HCT116 (cell line): ENCODE data around the gene FAM163B.

Experiments
- CTCF ChIP-seq, 3 experiments: fragments of 200-600 bp in 1 of 3; sonication (generic) in 1 of 3; IDR thresholded peaks in 2 of 3; conservative IDR thresholded peaks in 1 of 3; 2 replicates each; pipeline ENCODE4 v1.5.1; 2012 to 2017; ENCODE audit warnings: low read depth in 2 of 3, low read length in 2 of 3, antibody characterized with exemption in 1 of 3, borderline replicate concordance in 1 of 3, control low read depth in 1 of 3, mild to moderate bottlenecking in 1 of 3, mixed read lengths in 1 of 3, mixed run types in 1 of 3, moderate library complexity in 1 of 3; ENCODE audit not compliant: insufficient read depth in 1 of 3
- EZH2 ChIP-seq: fragments of 200-600 bp; sonication (generic); IDR thresholded peaks from 2 replicates; pipeline ENCODE4 v1.6.1; 2017; ENCODE audit warnings: antibody characterized with exemption, mixed run types
- EZH2phosphoT487 ChIP-seq: fragments of 200-600 bp; IDR thresholded peaks from 2 replicates; pipeline ENCODE4 v1.6.1; 2018; ENCODE audit warnings: antibody characterized with exemption, borderline replicate concordance
- MAX ChIP-seq: IDR thresholded peaks from 2 replicates; pipeline ENCODE4 v1.6.1; 2012
- POLR2A ChIP-seq: IDR thresholded peaks from 2 replicates; pipeline ENCODE4 v1.7.0; 2011; ENCODE audit warnings: borderline replicate concordance; ENCODE audit not compliant: insufficient read depth, insufficient read length; ENCODE audit errors: extremely low read depth
- POLR2AphosphoS5 ChIP-seq: IDR thresholded peaks from 2 replicates; pipeline ENCODE4 v1.6.1; 2011; ENCODE audit warnings: mild to moderate bottlenecking, low read depth, low read length, moderate library complexity
- TCF7L2 ChIP-seq: IDR thresholded peaks from 2 replicates; pipeline ENCODE4 v1.7.0; 2011; ENCODE audit warnings: borderline replicate concordance, inconsistent platforms; ENCODE audit not compliant: insufficient read depth, insufficient read length; ENCODE audit errors: extremely low read depth
- YY1 ChIP-seq: IDR thresholded peaks from 2 replicates; pipeline ENCODE4 v1.6.1; 2011; ENCODE audit warnings: low read length, low read depth, moderate library complexity, mild to moderate bottlenecking; ENCODE audit not compliant: insufficient replicate concordance; ENCODE audit errors: extremely low read depth
- ZNF274 ChIP-seq: fragments of 200-500 bp; sonication (Bioruptor generic); IDR thresholded peaks from 2 replicates; pipeline ENCODE4 v1.6.1; 2014; ENCODE audit warnings: mild to moderate bottlenecking, low read depth, low read length, inconsistent platforms

- TF ChIP-seq CTCF (IDR thresholded peaks at IDR 0.05 in 2 of 3, conservative IDR thresholded peaks at IDR 0.05 in 1 of 3; ENCODE audit: borderline replicate concordance in 1 of 3, insufficient read depth in 1 of 3, low read depth in 2 of 3, low read length in 2 of 3): no peak
- no peak for TF ChIP-seq TCF7L2
- no peak for TF ChIP-seq ZNF274
- no peak for TF ChIP-seq POLR2AphosphoS5
- TF ChIP-seq POLR2A: no peak
- TF ChIP-seq EZH2: no peak
- no peak for TF ChIP-seq EZH2phosphoT487
- TF ChIP-seq YY1: no peak
- TF ChIP-seq MAX: no peak
These were observed 24.5 kb upstream of the FAM163B start for GRCh38 chr9:133633681-133634080.
